AG09319 (cell line): Measurements from ENCODE around the gene IFNLR1.

Source experiments
- DNase-seq: peaks from one replicate; pipeline ENCODE4 v3.0.0-alpha.2; 2010; ENCODE audit warnings: low read depth; ENCODE audit errors: extremely low read depth
- TF ChIP-seq, protein P1 (sequence below): IDR thresholded peaks from 2 replicates; pipeline ENCODE4 v1.5.1; 2011; ENCODE audit warnings: low read depth, mild to moderate bottlenecking, inconsistent platforms, low read length, moderate library complexity

Gene IFNLR1

GRCh38 chr1:24186031-24186710 is 918 bp downstream of the IFNLR1 start:
- no peak for DNase-seq
- TF ChIP-seq, protein P1, sequence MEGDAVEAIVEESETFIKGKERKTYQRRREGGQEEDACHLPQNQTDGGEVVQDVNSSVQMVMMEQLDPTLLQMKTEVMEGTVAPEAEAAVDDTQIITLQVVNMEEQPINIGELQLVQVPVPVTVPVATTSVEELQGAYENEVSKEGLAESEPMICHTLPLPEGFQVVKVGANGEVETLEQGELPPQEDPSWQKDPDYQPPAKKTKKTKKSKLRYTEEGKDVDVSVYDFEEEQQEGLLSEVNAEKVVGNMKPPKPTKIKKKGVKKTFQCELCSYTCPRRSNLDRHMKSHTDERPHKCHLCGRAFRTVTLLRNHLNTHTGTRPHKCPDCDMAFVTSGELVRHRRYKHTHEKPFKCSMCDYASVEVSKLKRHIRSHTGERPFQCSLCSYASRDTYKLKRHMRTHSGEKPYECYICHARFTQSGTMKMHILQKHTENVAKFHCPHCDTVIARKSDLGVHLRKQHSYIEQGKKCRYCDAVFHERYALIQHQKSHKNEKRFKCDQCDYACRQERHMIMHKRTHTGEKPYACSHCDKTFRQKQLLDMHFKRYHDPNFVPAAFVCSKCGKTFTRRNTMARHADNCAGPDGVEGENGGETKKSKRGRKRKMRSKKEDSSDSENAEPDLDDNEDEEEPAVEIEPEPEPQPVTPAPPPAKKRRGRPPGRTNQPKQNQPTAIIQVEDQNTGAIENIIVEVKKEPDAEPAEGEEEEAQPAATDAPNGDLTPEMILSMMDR, result no peak

DNA sequence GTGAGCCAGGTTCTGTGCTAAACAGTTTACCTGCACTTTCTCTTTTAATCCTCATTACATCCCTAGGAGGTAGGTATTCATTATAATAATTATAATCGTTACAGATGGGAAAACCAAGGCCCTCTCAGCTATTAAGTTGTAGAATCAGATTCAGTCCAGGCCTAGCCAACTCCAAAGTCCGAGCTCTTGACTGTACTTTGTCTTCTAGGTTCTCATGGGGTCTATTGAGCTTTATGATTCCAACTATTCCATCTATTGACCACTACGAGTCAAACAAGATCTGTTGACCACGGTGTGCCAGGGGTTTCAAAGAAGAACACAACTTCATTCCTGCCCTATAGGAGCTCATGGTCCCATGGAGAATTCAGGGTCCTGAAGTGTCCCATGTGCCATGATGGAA is 2.0 kb downstream of the IFNLR1 start:
- TF ChIP-seq, protein P1, result no peak

GRCh38 chr1:24182061-24182460 is 5.0 kb downstream of the IFNLR1 start:
- no peak for DNase-seq
- TF ChIP-seq, protein P1, result no peak

More for the DNA sequence above, 2.0 kb downstream of the IFNLR1 start:
- DNase-seq, result no peak

- TF ChIP-seq, protein P1, result no peak
- DNase-seq, result no peak
Measured at GRCh38 chr1:24181619-24182018, 5.5 kb downstream of the IFNLR1 start.

- no peak for DNase-seq
- TF ChIP-seq, protein P1, result no peak
Measured at GRCh38 chr1:24180676-24181075, 6.4 kb downstream of the IFNLR1 start.

DNA sequence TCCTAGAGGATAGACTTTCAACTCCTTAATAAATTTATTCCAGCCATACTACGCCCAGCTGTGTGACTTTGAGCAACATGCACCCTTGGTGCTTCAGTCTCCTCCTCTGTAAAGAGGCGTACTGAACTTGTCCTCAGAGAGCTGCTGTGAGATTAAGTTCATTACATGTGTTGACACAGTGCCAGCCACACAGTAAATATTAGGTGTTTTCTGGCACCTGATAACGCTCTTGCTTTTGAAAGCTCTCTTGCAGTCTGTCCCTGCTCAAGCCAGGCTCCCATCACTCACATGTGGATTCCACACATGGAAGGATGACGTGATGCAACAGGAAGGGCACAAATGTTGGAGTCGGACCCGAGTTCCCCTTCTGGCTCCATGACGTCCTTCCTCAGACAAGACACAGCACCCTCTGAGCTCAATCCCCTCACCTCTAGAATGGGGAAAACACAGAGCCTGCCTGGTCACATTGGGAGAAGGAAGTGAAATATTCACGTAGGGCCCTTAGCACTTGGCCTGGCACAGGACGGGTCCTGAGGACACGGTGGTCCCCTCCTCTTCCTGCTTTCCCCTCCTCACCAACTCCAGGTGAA is 7.7 kb downstream of the IFNLR1 start:
- TF ChIP-seq, protein P1, result no peak
- DNase-seq, result no peak

DNA sequence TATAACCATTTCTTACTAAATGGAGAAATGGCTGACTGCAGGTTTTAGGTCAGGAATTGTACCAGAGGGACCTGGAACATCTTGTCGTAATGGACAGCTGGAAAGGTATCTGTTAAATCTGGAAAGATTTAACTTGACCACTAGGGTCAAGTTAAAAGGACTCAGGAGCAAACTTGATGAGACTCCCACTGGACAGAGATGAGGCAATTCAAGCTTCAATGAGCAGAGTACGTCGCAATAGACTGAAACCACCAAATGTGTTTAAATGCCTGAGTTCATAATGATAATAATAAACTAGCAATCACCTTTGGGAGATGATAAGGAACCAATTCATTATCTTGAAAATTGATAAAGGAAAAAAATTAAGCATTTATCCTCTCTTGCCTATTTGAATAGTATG is 8.7 kb downstream of the IFNLR1 start:
- no peak for DNase-seq
- TF ChIP-seq, protein P1, result no peak
